ENCODE data around the gene NUDT17. TPM values are rescaled to one million over a fixed set of nuclear protein-coding genes. Genes with fewer than 3 reads are reported as not detected.
A peak's percentile ranks its signal among the peaks of the same experiment; 100 is the strongest.

Gene NUDT17
- polyA plus RNA-seq, 6 donors from 2014 or later = 0.26 to 5.9 (median 2.9) TPM

GRCh38 chr1:145886816-145887215 is 41.4 kb downstream of the NUDT17 start:
- DNase-seq = no peak
- Mint-ChIP-seq H3K9me3 (no peaks in the 10 kb centered on the region), H3K36me3 (no peaks in the 10 kb centered on the region), H3K4me3 (peak overlapping the region; percentile 49 to 93 (median 80)), H3K4me1 (peaks cover 15 to 23% (median 18%) of the 10 kb centered on the region in 3 donors), H3K27ac (peak overlapping the region in 1 of 6 donors; percentile 57), H3K27me3 (peaks cover 6 to 22% (median 20%) of the 10 kb centered on the region in 3 donors)
- no peak for ATAC-seq (ENCODE audit: low read depth in 2 of 2)

- ATAC-seq (ENCODE audit: low read depth in 2 of 2) (no peak), DNase-seq (no peak)
- H3K36me3 Mint-ChIP-seq = no peaks in the 10 kb centered on the region
- peaks cover 14 to 23% (median 18%) of the 10 kb centered on the region in 3 donors for H3K4me1 Mint-ChIP-seq
- no peaks in the 10 kb centered on the region for H3K9me3 Mint-ChIP-seq
- H3K4me3 Mint-ChIP-seq = peak overlapping the region in 3 of 8 donors; percentile 22 to 47 (median 40)
- H3K27ac Mint-ChIP-seq = peak overlapping the region in 1 of 6 donors; percentile 24
- peaks cover 6 to 21% (median 18%) of the 10 kb centered on the region in 3 donors for H3K27me3 Mint-ChIP-seq
Observed at GRCh38 chr1:145887631-145888030, 42.2 kb downstream of the NUDT17 start.

GRCh38 chr1:145889722-145890121 is 44.3 kb downstream of the NUDT17 start:
- Mint-ChIP-seq H3K9me3 (no peaks in the 10 kb centered on the region), H3K27me3 (peaks cover 6 to 8% (median 7%) of the 10 kb centered on the region in 3 donors), H3K36me3 (no peaks in the 10 kb centered on the region), H3K27ac (no peak overlapping the region), H3K4me3 (peak overlapping the region in 1 of 8 donors; percentile 11), H3K4me1 (peaks cover 10 to 20% (median 16%) of the 10 kb centered on the region in 3 donors)
- no peak for DNase-seq
- no peak for ATAC-seq (ENCODE audit: low read depth in 2 of 2)

- ATAC-seq (ENCODE audit: low read depth in 2 of 2) = no peak
- no peak overlapping the region for H3K27ac Mint-ChIP-seq
- H3K4me3 Mint-ChIP-seq = no peak overlapping the region
- H3K27me3 Mint-ChIP-seq = no peaks in the 10 kb centered on the region
- no peaks in the 10 kb centered on the region for H3K36me3 Mint-ChIP-seq
- H3K9me3 Mint-ChIP-seq = no peaks in the 10 kb centered on the region
- H3K4me1 Mint-ChIP-seq = peaks cover 0 to 7% (median 1%) of the 10 kb centered on the region in 3 donors
- DNase-seq = no peak
Observed at GRCh38 chr1:145891143-145891542, 45.7 kb downstream of the NUDT17 start.

- Mint-ChIP-seq H3K27me3 (no peaks in the 10 kb centered on the region), H3K36me3 (no peaks in the 10 kb centered on the region), H3K27ac (peak overlapping the region in 1 of 6 donors; percentile 72), H3K4me1 (peaks cover 0 to 1% (median 0%) of the 10 kb centered on the region in 3 donors), H3K4me3 (no peak overlapping the region), H3K9me3 (no peaks in the 10 kb centered on the region)
- DNase-seq (peak; percentile 30), ATAC-seq (ENCODE audit: low read depth in 2 of 2) (peak; percentile 34 to 72)
Observed at GRCh38 chr1:145891587-145892485, 46.4 kb downstream of the NUDT17 start.

GRCh38 chr1:145892486-145893087 is 47.2 kb downstream of the NUDT17 start:
- Mint-ChIP-seq H3K4me1 (peaks cover 0 to 2% (median 0%) of the 10 kb centered on the region in 3 donors), H3K4me3 (no peak overlapping the region), H3K27ac (peak overlapping the region in 2 of 6 donors; percentile 42 to 72), H3K27me3 (no peaks in the 10 kb centered on the region), H3K9me3 (no peaks in the 10 kb centered on the region), H3K36me3 (peaks cover 0 to 3% of the 10 kb centered on the region in 2 donors)
- ATAC-seq (ENCODE audit: low read depth in 2 of 2) (no peak), DNase-seq (no peak)

- Mint-ChIP-seq H3K4me3 (no peak overlapping the region), H3K27ac (peak overlapping the region in 2 of 6 donors; percentile 40 to 49), H3K36me3 (peaks cover 0 to 8% of the 10 kb centered on the region in 2 donors), H3K9me3 (no peaks in the 10 kb centered on the region), H3K4me1 (peaks cover 0 to 5% (median 0%) of the 10 kb centered on the region in 3 donors), H3K27me3 (no peaks in the 10 kb centered on the region)
- no peak for DNase-seq
- ATAC-seq (ENCODE audit: low read depth in 2 of 2) = no peak
Observed at GRCh38 chr1:145893306-145894055, 48.1 kb downstream of the NUDT17 start.

- DNase-seq (no peak), ATAC-seq (ENCODE audit: low read depth in 2 of 2) (no peak)
- Mint-ChIP-seq H3K9me3 (no peaks in the 10 kb centered on the region), H3K36me3 (peaks cover 0 to 8% of the 10 kb centered on the region in 2 donors), H3K4me3 (peak overlapping the region in 1 of 8 donors; percentile 23), H3K27ac (no peak overlapping the region), H3K4me1 (peaks cover 0 to 5% (median 0%) of the 10 kb centered on the region in 3 donors), H3K27me3 (no peaks in the 10 kb centered on the region)
Observed at GRCh38 chr1:145895471-145895870, 50.0 kb downstream of the NUDT17 start.

GRCh38 chr1:145897969-145898368 is 52.5 kb downstream of the NUDT17 start:
- Mint-ChIP-seq H3K36me3 (peaks cover 7 to 8% of the 10 kb centered on the region in 2 donors), H3K4me1 (peaks cover 0 to 5% (median 0%) of the 10 kb centered on the region in 3 donors), H3K4me3 (no peak overlapping the region), H3K27ac (no peak overlapping the region), H3K9me3 (no peaks in the 10 kb centered on the region), H3K27me3 (no peaks in the 10 kb centered on the region)
- ATAC-seq (ENCODE audit: low read depth in 2 of 2) = no peak
- no peak for DNase-seq

Other genes starting within 250 kb of the NUDT17 start
- 10 to 100 TPM in 4 of 6 donors, 1 to 10 TPM in 2; 3.0 to 25.0 (median 17.3) TPM for gene GPR89A, start 237.6 kb upstream of the NUDT17 start, polyA plus RNA-seq (ENCODE audit: low read depth in 6 of 6)
- under 1 TPM in 4 of 6 donors, not detected in 2; 0.17 to 0.41 (median 0.25) TPM for gene PDZK1, start 138.3 kb upstream of the NUDT17 start, polyA plus RNA-seq (ENCODE audit: low read depth in 6 of 6)
- under 1 TPM in 5 of 6 donors, not detected in 1; 0.24 to 0.86 (median 0.51) TPM for gene CD160, start 126.1 kb upstream of the NUDT17 start, polyA plus RNA-seq (ENCODE audit: low read depth in 6 of 6)
- 1 to 10 TPM; 4.0 to 6.8 (median 4.6) TPM for gene RNF115, start 21.5 kb upstream of the NUDT17 start, polyA plus RNA-seq (ENCODE audit: low read depth in 6 of 6)
- 100 to 1,000 TPM in 1 of 6 donors, 10 to 100 TPM in 5; 47.6 to 114 (median 63.3) TPM for gene POLR3C, start 21.4 kb upstream of the NUDT17 start, polyA plus RNA-seq (ENCODE audit: low read depth in 6 of 6)
- 10 to 100 TPM in 3 of 6 donors, 1 to 10 TPM in 3; 9.2 to 17.0 (median 10.9) TPM for gene PIAS3, start 13.5 kb downstream of the NUDT17 start, polyA plus RNA-seq (ENCODE audit: low read depth in 6 of 6)
- not detected for gene ANKRD35, start 40.2 kb downstream of the NUDT17 start, polyA plus RNA-seq (ENCODE audit: low read depth in 6 of 6)
- gene ITGA10, start 64.4 kb downstream of the NUDT17 start, polyA plus RNA-seq (ENCODE audit: low read depth in 6 of 6) = under 1 TPM in 1 of 6 donors, not detected in 5; 0.20 TPM
- 10 to 100 TPM; 37.9 to 50.8 (median 49.6) TPM for gene PEX11B, start 73.1 kb downstream of the NUDT17 start, polyA plus RNA-seq (ENCODE audit: low read depth in 6 of 6)
- gene RBM8A, start 81.9 kb downstream of the NUDT17 start, polyA plus RNA-seq (ENCODE audit: low read depth in 6 of 6) = 100 to 1,000 TPM; 140 to 220 (median 158) TPM
- 10 to 100 TPM; 10.6 to 14.2 (median 12.7) TPM for gene LIX1L, start 112.4 kb downstream of the NUDT17 start, polyA plus RNA-seq (ENCODE audit: low read depth in 6 of 6)
- under 1 TPM in 2 of 6 donors, not detected in 4; 0.15 to 0.27 TPM for gene ANKRD34A, start 118.9 kb downstream of the NUDT17 start, polyA plus RNA-seq (ENCODE audit: low read depth in 6 of 6)
- 100 to 1,000 TPM in 1 of 6 donors, 10 to 100 TPM in 5; 79.5 to 202 (median 91.7) TPM for gene POLR3GL, start 119.1 kb downstream of the NUDT17 start, polyA plus RNA-seq (ENCODE audit: low read depth in 6 of 6)
- gene TXNIP, start 150.9 kb downstream of the NUDT17 start, polyA plus RNA-seq (ENCODE audit: low read depth in 6 of 6) = 1,000 to 10,000 TPM; 2,524 to 6,933 (median 5,735) TPM
- not detected for gene HJV, start 176.1 kb downstream of the NUDT17 start, polyA plus RNA-seq (ENCODE audit: low read depth in 6 of 6)